ENCODE results near the gene ADAMTS12. TPM values are rescaled to one million over a fixed set of nuclear protein-coding genes. Genes with fewer than 3 reads are reported as not detected.

The ADAMTS12 gene
- polyA plus RNA-seq, 1 of the 3 experiments (the other 2 are of a cell fraction), result 2.5 TPM

GRCh38 chr5:33745101-33745770 is 146.6 kb downstream of the ADAMTS12 start:
- WGBS (ENCODE audit: low lambda C conversion rate), result 75% methylated on average over 1 of the region's 1 CpG
- H3K9ac ChIP-seq, result no peak overlapping the region
- no peaks in the 10 kb centered on the region for H3K9me3 ChIP-seq
- H3K27ac ChIP-seq (ENCODE audit: low read depth in 2 of 2, low read length in 1 of 2), result no peak overlapping the region
- H4K20me1 ChIP-seq (ENCODE audit: insufficient read depth), result no peaks in the 10 kb centered on the region
- no peak for DNase-seq
- POLR2A ChIA-PET, result no interaction called here
- H3K36me3 ChIP-seq (replicated peaks in 1 of 2; ENCODE audit: control insufficient read depth in 1 of 2, insufficient read depth in 2 of 2, low read length in 1 of 2), result no peaks in the 10 kb centered on the region
- H3F3A ChIP-seq (replicated peaks; ENCODE audit: insufficient read depth), result no peaks in the 10 kb centered on the region
- no peak overlapping the region for H3K4me3 ChIP-seq (ENCODE audit: low read depth in 2 of 2, low read length in 1 of 2)
- no peak overlapping the region for H3K4me2 ChIP-seq
- no peak overlapping the region for H2AFZ ChIP-seq (ENCODE audit: low read depth)
- H3K9me2 ChIP-seq, result no peaks in the 10 kb centered on the region
- TF ChIP-seq CHD2 (IDR thresholded peaks at IDR 0.05; ENCODE audit: low read length, partially characterized antibody), result no peak
- no peak for TF ChIP-seq GABPA (IDR thresholded peaks at IDR 0.05; ENCODE audit: low read depth)
- no peak for TF ChIP-seq FOXM1 (IDR thresholded peaks at IDR 0.05; ENCODE audit: low read depth)
- TF ChIP-seq USF2 (IDR thresholded peaks at IDR 0.05; ENCODE audit: borderline replicate concordance, low read depth, low read length), result no peak
- TF ChIP-seq NRF1 (IDR thresholded peaks at IDR 0.05; ENCODE audit: low read depth, low read length), result no peak
- no peak for TF ChIP-seq GATA2 (CRISPR knock-in tag; IDR thresholded peaks at IDR 0.05)
- TF ChIP-seq, protein P1, sequence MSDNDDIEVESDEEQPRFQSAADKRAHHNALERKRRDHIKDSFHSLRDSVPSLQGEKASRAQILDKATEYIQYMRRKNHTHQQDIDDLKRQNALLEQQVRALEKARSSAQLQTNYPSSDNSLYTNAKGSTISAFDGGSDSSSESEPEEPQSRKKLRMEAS (IDR thresholded peaks at IDR 0.05; ENCODE audit: low read depth), result no peak
- no peak for TF ChIP-seq TAF1 (IDR thresholded peaks at IDR 0.05; ENCODE audit: borderline replicate concordance, low read depth, low read length)
- H3K27me3 ChIP-seq (ENCODE audit: insufficient read depth), result no peaks in the 10 kb centered on the region
- CTCF ChIA-PET, result interaction anchor here (1.1 kb wide), 1 partner anchor 10 kb away, joined by 3 read pairs; no protein-coding TSS in a partner anchor
- H3K79me2 ChIP-seq (ENCODE audit: insufficient read depth), result no peaks in the 10 kb centered on the region
- no peaks in the 10 kb centered on the region; a peak in 1 of 4 replicates for H3K4me1 ChIP-seq (ENCODE audit: control insufficient read depth in 1 of 2, insufficient read depth in 2 of 2, low read depth in 1 of 2, low read length in 1 of 2)

DNA sequence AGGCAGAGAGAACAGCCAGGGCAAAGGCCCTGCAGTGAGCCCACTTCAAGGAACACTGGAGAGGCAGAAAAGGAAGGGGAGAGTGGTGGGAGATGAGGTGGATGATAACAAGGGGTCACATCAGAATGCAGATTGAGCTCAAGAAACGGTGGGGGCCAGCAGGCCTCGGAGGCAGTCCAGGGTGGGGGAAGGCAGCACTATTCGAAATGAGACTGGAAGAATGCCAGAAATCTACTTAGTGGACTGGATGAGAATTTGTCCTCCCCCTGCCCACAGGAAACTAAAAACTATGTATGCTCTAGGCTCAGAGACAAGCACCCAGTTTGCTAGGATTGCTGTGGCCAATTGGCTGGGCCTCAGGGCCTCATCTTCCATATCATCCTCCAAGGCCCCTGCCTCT is 148.7 kb downstream of the ADAMTS12 start:
- POLR2A ChIA-PET, result no interaction called here
- no peak overlapping the region for H3K4me3 ChIP-seq (ENCODE audit: low read depth in 2 of 2, low read length in 1 of 2)
- no peak for TF ChIP-seq RCOR1 (IDR thresholded peaks at IDR 0.05; ENCODE audit: low read length)
- no peak for TF ChIP-seq MXI1 (IDR thresholded peaks at IDR 0.05; ENCODE audit: low read depth, low read length)
- TF ChIP-seq IRF3 (IDR thresholded peaks at IDR 0.05; ENCODE audit: low read depth, low read length), result no peak
- TF ChIP-seq, protein P2, sequence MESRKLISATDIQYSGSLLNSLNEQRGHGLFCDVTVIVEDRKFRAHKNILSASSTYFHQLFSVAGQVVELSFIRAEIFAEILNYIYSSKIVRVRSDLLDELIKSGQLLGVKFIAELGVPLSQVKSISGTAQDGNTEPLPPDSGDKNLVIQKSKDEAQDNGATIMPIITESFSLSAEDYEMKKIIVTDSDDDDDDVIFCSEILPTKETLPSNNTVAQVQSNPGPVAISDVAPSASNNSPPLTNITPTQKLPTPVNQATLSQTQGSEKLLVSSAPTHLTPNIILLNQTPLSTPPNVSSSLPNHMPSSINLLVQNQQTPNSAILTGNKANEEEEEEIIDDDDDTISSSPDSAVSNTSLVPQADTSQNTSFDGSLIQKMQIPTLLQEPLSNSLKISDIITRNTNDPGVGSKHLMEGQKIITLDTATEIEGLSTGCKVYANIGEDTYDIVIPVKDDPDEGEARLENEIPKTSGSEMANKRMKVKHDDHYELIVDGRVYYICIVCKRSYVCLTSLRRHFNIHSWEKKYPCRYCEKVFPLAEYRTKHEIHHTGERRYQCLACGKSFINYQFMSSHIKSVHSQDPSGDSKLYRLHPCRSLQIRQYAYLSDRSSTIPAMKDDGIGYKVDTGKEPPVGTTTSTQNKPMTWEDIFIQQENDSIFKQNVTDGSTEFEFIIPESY (IDR thresholded peaks at IDR 0.05; ENCODE audit: borderline replicate concordance, low read depth), result no peak
- no peak for TF ChIP-seq SIN3A (IDR thresholded peaks at IDR 0.05; ENCODE audit: borderline replicate concordance, low read depth, low read length)
- TF ChIP-seq FOXJ3 (CRISPR knock-in tag; IDR thresholded peaks at IDR 0.05), result no peak
- TF ChIP-seq, protein P3, sequence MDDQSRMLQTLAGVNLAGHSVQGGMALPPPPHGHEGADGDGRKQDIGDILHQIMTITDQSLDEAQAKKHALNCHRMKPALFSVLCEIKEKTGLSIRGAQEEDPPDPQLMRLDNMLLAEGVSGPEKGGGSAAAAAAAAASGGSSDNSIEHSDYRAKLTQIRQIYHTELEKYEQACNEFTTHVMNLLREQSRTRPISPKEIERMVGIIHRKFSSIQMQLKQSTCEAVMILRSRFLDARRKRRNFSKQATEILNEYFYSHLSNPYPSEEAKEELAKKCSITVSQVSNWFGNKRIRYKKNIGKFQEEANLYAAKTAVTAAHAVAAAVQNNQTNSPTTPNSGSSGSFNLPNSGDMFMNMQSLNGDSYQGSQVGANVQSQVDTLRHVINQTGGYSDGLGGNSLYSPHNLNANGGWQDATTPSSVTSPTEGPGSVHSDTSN (IDR thresholded peaks at IDR 0.05), result no peak
- TF ChIP-seq REST (IDR thresholded peaks at IDR 0.05; ENCODE audit: low read depth, low read length), result no peak
- no peak for TF ChIP-seq TCF12 (IDR thresholded peaks at IDR 0.05)

More for the DNA sequence above, 148.7 kb downstream of the ADAMTS12 start:
- H4K20me1 ChIP-seq (ENCODE audit: insufficient read depth), result no peaks in the 10 kb centered on the region
- CTCF ChIA-PET, result no interaction called here
- 33% methylated on average over 3 of the region's 3 CpGs for WGBS (ENCODE audit: low lambda C conversion rate)
- H3K4me1 ChIP-seq (ENCODE audit: control insufficient read depth in 1 of 2, insufficient read depth in 2 of 2, low read depth in 1 of 2, low read length in 1 of 2), result no peaks in the 10 kb centered on the region; a peak in 1 of 4 replicates
- H3K79me2 ChIP-seq (ENCODE audit: insufficient read depth), result no peaks in the 10 kb centered on the region
- no peaks in the 10 kb centered on the region for H3F3A ChIP-seq (replicated peaks; ENCODE audit: insufficient read depth)
- H3K9me3 ChIP-seq, result no peaks in the 10 kb centered on the region
- no peaks in the 10 kb centered on the region for H3K27me3 ChIP-seq (ENCODE audit: insufficient read depth)
- H3K36me3 ChIP-seq (replicated peaks in 1 of 2; ENCODE audit: control insufficient read depth in 1 of 2, insufficient read depth in 2 of 2, low read length in 1 of 2), result no peaks in the 10 kb centered on the region
- H2AFZ ChIP-seq (ENCODE audit: low read depth), result no peak overlapping the region
- no peaks in the 10 kb centered on the region for H3K9me2 ChIP-seq
- H3K4me2 ChIP-seq, result no peak overlapping the region
- no peak overlapping the region for H3K9ac ChIP-seq
- no peak overlapping the region for H3K27ac ChIP-seq (ENCODE audit: low read depth in 2 of 2, low read length in 1 of 2)
- no peak for DNase-seq

Measured in SK-N-SH (cell line).